GM12878 (cell line): ENCODE measurements around the gene ANK2. TPM values are rescaled to one million over a fixed set of nuclear protein-coding genes. Genes with fewer than 3 reads are reported as not detected.

Experiments
- ATAC-seq: fragments of 200-7000 bp; cut with Tn5 transposase; 3 replicates; pipeline ENCODE4 v1.9.1; 2020; ENCODE audit warnings: mild to moderate bottlenecking, moderate library complexity
- BruUV-seq: library from RNA; stranded (reverse); fragments of 400-500 nt; replicated peaks from 2 replicates; lab custom pipeline; 2021; lab: Mats Ljungman, UMichigan
- CTCF ChIA-PET: fragments of 300-600 bp; sonication (Branson Sonifier 250); formaldehyde crosslinking; extraction: SDS; loops from one replicate; lab custom pipeline; 2021; ENCODE audit warnings: inconsistent platforms; lab: Yijun Ruan, JAX
- POLR2A ChIA-PET: fragments of 350-600 bp; formaldehyde crosslinking; extraction: SDS; loops from one replicate; lab custom pipeline; 2021; ENCODE audit warnings: inconsistent platforms; lab: Charles Lee
- RAD21 ChIA-PET: fragments of 300-600 bp; sonication (Branson Sonifier 250); formaldehyde crosslinking; loops from one replicate; lab custom pipeline; 2023; ENCODE audit warnings: antibody characterized with exemption; ENCODE audit not compliant: unreplicated experiment; lab: Charles Lee
- SMC1A ChIA-PET: fragments of 300-600 bp; sonication (Branson Sonifier 250); formaldehyde crosslinking; loops from one replicate; lab custom pipeline; 2023; ENCODE audit not compliant: unreplicated experiment, uncharacterized antibody; lab: Charles Lee
- DNase-seq: peaks from one replicate; pipeline ENCODE4 v3.0.0-alpha.2; 2011; ENCODE audit warnings: low read depth, low spot score
- FAIRE-seq: peaks from 3 replicates; lab custom pipeline; 2011; peaks lifted over from hg19 to GRCh38; lab: Jason Lieb, UNC
- H2AFZ ChIP-seq: 2 replicates; pipeline ENCODE4 v1.6.0; 2011; ENCODE audit warnings: low read depth, low read length, control low read depth; ENCODE audit not compliant: control insufficient read depth
- H3K27ac ChIP-seq: 2 replicates; pipeline ENCODE4 v1.5.1; 2011; ENCODE audit warnings: control low read depth; ENCODE audit not compliant: control insufficient read depth, insufficient read depth
- H3K27me3 ChIP-seq, 2 experiments: replicated peaks in 1 of 2; 2 replicates each; pipeline versions ENCODE4 v1.6.0 to v1.6.1; 2011; ENCODE audit warnings: low read length in 1 of 2; ENCODE audit not compliant: control insufficient read depth in 2 of 2, insufficient read depth in 2 of 2
- H3K36me3 ChIP-seq, 2 experiments: 2 replicates each; pipeline ENCODE4 v1.5.1; 2011; ENCODE audit warnings: low read length in 1 of 2; ENCODE audit not compliant: control insufficient read depth in 2 of 2, insufficient read depth in 2 of 2
- H3K4me1 ChIP-seq: 2 replicates; pipeline ENCODE4 v1.6.1; 2011; ENCODE audit warnings: mild to moderate bottlenecking, low read length, moderate library complexity, mixed read lengths; ENCODE audit not compliant: control insufficient read depth, insufficient read depth
- H3K4me2 ChIP-seq: 2 replicates; pipeline ENCODE4 v1.6.0; 2011; ENCODE audit warnings: control low read depth; ENCODE audit not compliant: control insufficient read depth, insufficient read depth
- H3K4me3 ChIP-seq: fragments of 200-600 bp; sonication (generic); 2 replicates; pipeline ENCODE4 v1.5.1; 2016
- H3K79me2 ChIP-seq: 2 replicates; pipeline ENCODE4 v1.6.0; 2011; ENCODE audit warnings: low read length; ENCODE audit not compliant: control insufficient read depth, insufficient read depth
- H3K9ac ChIP-seq: 2 replicates; pipeline ENCODE4 v1.8.0; 2011; ENCODE audit warnings: low read length, control low read depth, mixed read lengths; ENCODE audit not compliant: control insufficient read depth, insufficient read depth
- H3K9me3 ChIP-seq: replicated peaks from 3 replicates; pipeline ENCODE4 v1.5.1; 2011; ENCODE audit warnings: mild to moderate bottlenecking, low read length; ENCODE audit not compliant: control insufficient read depth, insufficient read depth
- H4K20me1 ChIP-seq: 2 replicates; pipeline ENCODE4 v1.6.0; 2011; ENCODE audit not compliant: control insufficient read depth, insufficient read depth
- BMI1 ChIP-seq: fragments of 450-650 bp; IDR thresholded peaks from 2 replicates; pipeline ENCODE4 v1.6.1; 2016; ENCODE audit warnings: mild to moderate bottlenecking, moderate library complexity, borderline replicate concordance
- CBX5 ChIP-seq: sonication (generic); IDR thresholded peaks from 2 replicates; pipeline ENCODE4 v1.6.1; 2016; ENCODE audit warnings: low read depth, moderate library complexity, mild to moderate bottlenecking, inconsistent platforms
- ETV6 ChIP-seq, 2 experiments: fragments of 450-650 bp in 1 of 2; IDR thresholded peaks in 1 of 2; conservative IDR thresholded peaks in 1 of 2; 2 replicates each; pipeline ENCODE4 v1.6.1; 2014; ENCODE audit warnings: antibody characterized with exemption in 1 of 2, borderline replicate concordance in 1 of 2, low read depth in 1 of 2, mild to moderate bottlenecking in 1 of 2, moderate library complexity in 1 of 2
- IKZF1 ChIP-seq: fragments of 450-650 bp; conservative IDR thresholded peaks from 2 replicates; pipeline ENCODE4 v1.6.1; 2017; ENCODE audit warnings: antibody characterized with exemption, mild to moderate bottlenecking
- KDM1A ChIP-seq: fragments of 200-600 bp; sonication (generic); IDR thresholded peaks from 2 replicates; pipeline ENCODE4 v1.6.1; 2016; ENCODE audit warnings: borderline replicate concordance
- LARP7 ChIP-seq: fragments of 450-650 bp; IDR thresholded peaks from 2 replicates; pipeline ENCODE4 v1.6.1; 2017; ENCODE audit warnings: mild to moderate bottlenecking
- NBN ChIP-seq: fragments of 450-650 bp; IDR thresholded peaks from 2 replicates; pipeline ENCODE4 v1.6.1; 2016
- RAD21 ChIP-seq: IDR thresholded peaks from 2 replicates; pipeline ENCODE4 v1.6.1; 2011; ENCODE audit warnings: mild to moderate bottlenecking, low read depth, low read length, moderate library complexity; ENCODE audit not compliant: insufficient read depth
- RB1 ChIP-seq: fragments of 450-650 bp; formaldehyde crosslinking; IDR thresholded peaks from 2 replicates; pipeline ENCODE4 v1.6.1; 2017; ENCODE audit warnings: mild to moderate bottlenecking, borderline replicate concordance
- SIN3A ChIP-seq: IDR thresholded peaks from 2 replicates; pipeline ENCODE4 v1.6.1; 2012; ENCODE audit warnings: low read depth, low read length, improper control_type of control experiment
- STAT3 ChIP-seq: IDR thresholded peaks from 2 replicates; pipeline ENCODE4 v1.6.1; 2011; ENCODE audit warnings: low read depth, low read length, improper control_type of control experiment
- ZNF384 ChIP-seq: IDR thresholded peaks from 2 replicates; pipeline ENCODE4 v1.6.1; 2012; ENCODE audit warnings: low read depth, mild to moderate bottlenecking, low read length, improper control_type of control experiment, borderline replicate concordance
- in situ Hi-C: fragments of 300-500 bp; cut with MboI; formaldehyde crosslinking; loops from 9 replicates; pipeline ENCODE4 v1.14.3; 2018; ENCODE audit warnings: mixed read lengths
- intact Hi-C: fragments of 100-400 bp; cut with micrococcal nuclease; formaldehyde crosslinking; loops from one replicate; pipeline ENCODE4 v1.14.2; 2022; ENCODE audit not compliant: unreplicated experiment
- polyA plus RNA-seq, 11 experiments: library from polyadenylated mRNA; depleted of rRNA in 4 of 11; unstranded in 6 of 11; stranded (reverse) in 5 of 11; fragments of >200 nt; fragmentation: Nextera tagmentation in 4 of 11; fragmentation: Illumina TruSeq in 1 of 11; extraction: Ambion mirVana in 4 of 11; extraction: Trizol in 1 of 11; gene quantifications; 1 replicate in 1 of 11; 2 replicates in 10 of 11; pipeline versions ENCODE4 v1.2.1 to v1.2.3, GENCODE V29; 2011 to 2016; ENCODE audit warnings: inconsistent platforms in 2 of 11, missing spikeins in 2 of 11, low read depth in 1 of 11
- total RNA-seq, 4 experiments: library from RNA; depleted of rRNA in 3 of 4; stranded (reverse); fragments of >200 nt in 3 of 4; fragmentation: Illumina TruSeq in 1 of 4; extraction: Trizol in 1 of 4; gene quantifications; 2 replicates each; pipeline versions ENCODE4 v1.2.1 to v1.2.3, GENCODE V29; 2013 to 2021
- TF ChIP-seq, protein P1 (sequence below): IDR thresholded peaks from 2 replicates; pipeline ENCODE4 v1.6.1; 2012; ENCODE audit warnings: low read depth, low read length, improper control_type of control experiment
- TF ChIP-seq, protein P2 (sequence below): fragments of 450-650 bp; IDR thresholded peaks from 2 replicates; pipeline ENCODE4 v1.6.1; 2016; ENCODE audit warnings: mild to moderate bottlenecking, moderate library complexity, borderline replicate concordance
- TF ChIP-seq, protein P3 (sequence below): IDR thresholded peaks from 2 replicates; pipeline ENCODE4 v1.6.1; 2012; ENCODE audit warnings: low read depth, low read length, improper control_type of control experiment
- TF ChIP-seq, protein P4 (sequence below): fragments of 450-650 bp; IDR thresholded peaks from 2 replicates; pipeline ENCODE4 v1.6.1; 2017; ENCODE audit warnings: borderline replicate concordance
- TF ChIP-seq, protein P5 (sequence below): IDR thresholded peaks from 2 replicates; pipeline ENCODE4 v1.6.1; 2011; ENCODE audit warnings: low read depth, mild to moderate bottlenecking, low read length, moderate library complexity, borderline replicate concordance; ENCODE audit errors: extremely low read depth

Gene ANK2
- total and polyA plus RNA-seq, 10 of the 15 experiments (the other 5 are each of a cell fraction or from before 2014, with no cell fraction given), result 1.6 to 13.0 (median 4.1) TPM

DNA sequence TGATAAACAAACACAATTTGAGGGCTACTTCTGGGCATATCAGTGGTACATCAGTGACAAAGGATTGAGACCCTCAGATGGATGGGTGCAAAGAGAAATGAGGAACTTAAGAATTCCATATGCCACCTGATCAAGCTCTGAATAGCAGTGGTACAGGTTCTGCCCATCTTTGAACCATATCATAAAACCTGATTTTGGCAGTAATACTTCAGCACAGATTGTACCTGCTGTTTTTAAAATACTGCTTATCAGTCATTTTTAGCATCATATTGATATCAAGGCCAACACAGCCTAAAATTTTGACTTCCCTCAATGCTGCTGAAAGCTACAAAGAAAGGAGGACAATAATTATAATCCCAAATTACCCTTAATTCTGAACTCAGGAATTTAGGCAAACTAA lies 41.5 kb downstream of the ANK2 start:
- Histone ChIP-seq H3K9me3 (no peaks in the 10 kb centered on the region), H3K79me2 (no peaks in the 10 kb centered on the region), H3K27me3 (no peaks in the 10 kb centered on the region), H3K9ac (no peak overlapping the region), H3K4me2 (no peak overlapping the region), H3K36me3 (no peaks in the 10 kb centered on the region), H3K27ac (no peak overlapping the region), H3K4me1 (no peaks in the 10 kb centered on the region), H3K4me3 (no peak overlapping the region), H2AFZ (no peak overlapping the region), H4K20me1 (no peaks in the 10 kb centered on the region)
- CTCF ChIA-PET, result interaction anchor here (1.1 to 1.5 kb wide), 2 partner anchors 9 to 15 kb away, joined by 3 to 4 read pairs; no protein-coding TSS in a partner anchor
- DNase-seq (no peak), ATAC-seq (no peak), FAIRE-seq (no peak)
- in situ Hi-C loops (no loop called here), intact Hi-C loops (no loop called here)
- SMC1A ChIA-PET, result interaction anchor here (0.9 to 1.7 kb wide), 9 partner anchors 10 to 243 kb away, joined by 3 to 6 read pairs (median 4); no protein-coding TSS in a partner anchor
- POLR2A ChIA-PET, result interaction anchor here (0.6 kb wide), 1 partner anchor 50 kb away, joined by 3 read pairs; no protein-coding TSS in a partner anchor
- RAD21 ChIA-PET, result interaction anchor here (1.0 to 1.2 kb wide), 2 partner anchors 88 to 139 kb away, joined by 3 to 5 read pairs; no protein-coding TSS in a partner anchor
- BruUV-seq, result no TSS peak
- TF ChIP-seq KDM1A, result no peak
- TF ChIP-seq, protein P1, sequence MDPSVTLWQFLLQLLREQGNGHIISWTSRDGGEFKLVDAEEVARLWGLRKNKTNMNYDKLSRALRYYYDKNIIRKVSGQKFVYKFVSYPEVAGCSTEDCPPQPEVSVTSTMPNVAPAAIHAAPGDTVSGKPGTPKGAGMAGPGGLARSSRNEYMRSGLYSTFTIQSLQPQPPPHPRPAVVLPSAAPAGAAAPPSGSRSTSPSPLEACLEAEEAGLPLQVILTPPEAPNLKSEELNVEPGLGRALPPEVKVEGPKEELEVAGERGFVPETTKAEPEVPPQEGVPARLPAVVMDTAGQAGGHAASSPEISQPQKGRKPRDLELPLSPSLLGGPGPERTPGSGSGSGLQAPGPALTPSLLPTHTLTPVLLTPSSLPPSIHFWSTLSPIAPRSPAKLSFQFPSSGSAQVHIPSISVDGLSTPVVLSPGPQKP, result no peak
- no peak for TF ChIP-seq ZNF384
- TF ChIP-seq RB1, result no peak
- no peak for TF ChIP-seq LARP7
- TF ChIP-seq ETV6 (conservative IDR thresholded peaks at IDR 0.05 in 1 of 2, IDR thresholded peaks at IDR 0.05 in 1 of 2; ENCODE audit: borderline replicate concordance in 1 of 2, low read depth in 1 of 2), result no peak
- TF ChIP-seq CBX5, result no peak
- TF ChIP-seq STAT3, result no peak
- no peak for TF ChIP-seq SIN3A
- TF ChIP-seq, protein P2, sequence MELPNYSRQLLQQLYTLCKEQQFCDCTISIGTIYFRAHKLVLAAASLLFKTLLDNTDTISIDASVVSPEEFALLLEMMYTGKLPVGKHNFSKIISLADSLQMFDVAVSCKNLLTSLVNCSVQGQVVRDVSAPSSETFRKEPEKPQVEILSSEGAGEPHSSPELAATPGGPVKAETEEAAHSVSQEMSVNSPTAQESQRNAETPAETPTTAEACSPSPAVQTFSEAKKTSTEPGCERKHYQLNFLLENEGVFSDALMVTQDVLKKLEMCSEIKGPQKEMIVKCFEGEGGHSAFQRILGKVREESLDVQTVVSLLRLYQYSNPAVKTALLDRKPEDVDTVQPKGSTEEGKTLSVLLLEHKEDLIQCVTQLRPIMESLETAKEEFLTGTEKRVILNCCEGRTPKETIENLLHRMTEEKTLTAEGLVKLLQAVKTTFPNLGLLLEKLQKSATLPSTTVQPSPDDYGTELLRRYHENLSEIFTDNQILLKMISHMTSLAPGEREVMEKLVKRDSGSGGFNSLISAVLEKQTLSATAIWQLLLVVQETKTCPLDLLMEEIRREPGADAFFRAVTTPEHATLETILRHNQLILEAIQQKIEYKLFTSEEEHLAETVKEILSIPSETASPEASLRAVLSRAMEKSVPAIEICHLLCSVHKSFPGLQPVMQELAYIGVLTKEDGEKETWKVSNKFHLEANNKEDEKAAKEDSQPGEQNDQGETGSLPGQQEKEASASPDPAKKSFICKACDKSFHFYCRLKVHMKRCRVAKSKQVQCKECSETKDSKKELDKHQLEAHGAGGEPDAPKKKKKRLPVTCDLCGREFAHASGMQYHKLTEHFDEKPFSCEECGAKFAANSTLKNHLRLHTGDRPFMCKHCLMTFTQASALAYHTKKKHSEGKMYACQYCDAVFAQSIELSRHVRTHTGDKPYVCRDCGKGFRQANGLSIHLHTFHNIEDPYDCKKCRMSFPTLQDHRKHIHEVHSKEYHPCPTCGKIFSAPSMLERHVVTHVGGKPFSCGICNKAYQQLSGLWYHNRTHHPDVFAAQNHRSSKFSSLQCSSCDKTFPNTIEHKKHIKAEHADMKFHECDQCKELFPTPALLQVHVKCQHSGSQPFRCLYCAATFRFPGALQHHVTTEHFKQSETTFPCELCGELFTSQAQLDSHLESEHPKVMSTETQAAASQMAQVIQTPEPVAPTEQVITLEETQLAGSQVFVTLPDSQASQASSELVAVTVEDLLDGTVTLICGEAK, result no peak
- TF ChIP-seq, protein P3, sequence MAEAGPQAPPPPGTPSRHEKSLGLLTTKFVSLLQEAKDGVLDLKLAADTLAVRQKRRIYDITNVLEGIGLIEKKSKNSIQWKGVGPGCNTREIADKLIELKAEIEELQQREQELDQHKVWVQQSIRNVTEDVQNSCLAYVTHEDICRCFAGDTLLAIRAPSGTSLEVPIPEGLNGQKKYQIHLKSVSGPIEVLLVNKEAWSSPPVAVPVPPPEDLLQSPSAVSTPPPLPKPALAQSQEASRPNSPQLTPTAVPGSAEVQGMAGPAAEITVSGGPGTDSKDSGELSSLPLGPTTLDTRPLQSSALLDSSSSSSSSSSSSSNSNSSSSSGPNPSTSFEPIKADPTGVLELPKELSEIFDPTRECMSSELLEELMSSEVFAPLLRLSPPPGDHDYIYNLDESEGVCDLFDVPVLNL, result no peak
- no peak for TF ChIP-seq IKZF1
- TF ChIP-seq, protein P4, sequence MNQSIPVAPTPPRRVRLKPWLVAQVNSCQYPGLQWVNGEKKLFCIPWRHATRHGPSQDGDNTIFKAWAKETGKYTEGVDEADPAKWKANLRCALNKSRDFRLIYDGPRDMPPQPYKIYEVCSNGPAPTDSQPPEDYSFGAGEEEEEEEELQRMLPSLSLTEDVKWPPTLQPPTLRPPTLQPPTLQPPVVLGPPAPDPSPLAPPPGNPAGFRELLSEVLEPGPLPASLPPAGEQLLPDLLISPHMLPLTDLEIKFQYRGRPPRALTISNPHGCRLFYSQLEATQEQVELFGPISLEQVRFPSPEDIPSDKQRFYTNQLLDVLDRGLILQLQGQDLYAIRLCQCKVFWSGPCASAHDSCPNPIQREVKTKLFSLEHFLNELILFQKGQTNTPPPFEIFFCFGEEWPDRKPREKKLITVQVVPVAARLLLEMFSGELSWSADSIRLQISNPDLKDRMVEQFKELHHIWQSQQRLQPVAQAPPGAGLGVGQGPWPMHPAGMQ, result no peak
- no peak for TF ChIP-seq NBN
- no peak for TF ChIP-seq RAD21
- TF ChIP-seq, protein P5, sequence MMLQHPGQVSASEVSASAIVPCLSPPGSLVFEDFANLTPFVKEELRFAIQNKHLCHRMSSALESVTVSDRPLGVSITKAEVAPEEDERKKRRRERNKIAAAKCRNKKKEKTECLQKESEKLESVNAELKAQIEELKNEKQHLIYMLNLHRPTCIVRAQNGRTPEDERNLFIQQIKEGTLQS, result no peak
- no peak for TF ChIP-seq BMI1
